ENCODE results near the gene DGCR2.
"Not testable (repeated sequence)": the region's sequence is repeated elsewhere in the genome, so short reads cannot be mapped to it uniquely, and the experiment has no call there.

Gene DGCR2, protein sequence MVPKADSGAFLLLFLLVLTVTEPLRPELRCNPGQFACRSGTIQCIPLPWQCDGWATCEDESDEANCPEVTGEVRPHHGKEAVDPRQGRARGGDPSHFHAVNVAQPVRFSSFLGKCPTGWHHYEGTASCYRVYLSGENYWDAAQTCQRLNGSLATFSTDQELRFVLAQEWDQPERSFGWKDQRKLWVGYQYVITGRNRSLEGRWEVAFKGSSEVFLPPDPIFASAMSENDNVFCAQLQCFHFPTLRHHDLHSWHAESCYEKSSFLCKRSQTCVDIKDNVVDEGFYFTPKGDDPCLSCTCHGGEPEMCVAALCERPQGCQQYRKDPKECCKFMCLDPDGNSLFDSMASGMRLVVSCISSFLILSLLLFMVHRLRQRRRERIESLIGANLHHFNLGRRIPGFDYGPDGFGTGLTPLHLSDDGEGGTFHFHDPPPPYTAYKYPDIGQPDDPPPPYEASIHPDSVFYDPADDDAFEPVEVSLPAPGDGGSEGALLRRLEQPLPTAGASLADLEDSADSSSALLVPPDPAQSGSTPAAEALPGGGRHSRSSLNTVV

DNA sequence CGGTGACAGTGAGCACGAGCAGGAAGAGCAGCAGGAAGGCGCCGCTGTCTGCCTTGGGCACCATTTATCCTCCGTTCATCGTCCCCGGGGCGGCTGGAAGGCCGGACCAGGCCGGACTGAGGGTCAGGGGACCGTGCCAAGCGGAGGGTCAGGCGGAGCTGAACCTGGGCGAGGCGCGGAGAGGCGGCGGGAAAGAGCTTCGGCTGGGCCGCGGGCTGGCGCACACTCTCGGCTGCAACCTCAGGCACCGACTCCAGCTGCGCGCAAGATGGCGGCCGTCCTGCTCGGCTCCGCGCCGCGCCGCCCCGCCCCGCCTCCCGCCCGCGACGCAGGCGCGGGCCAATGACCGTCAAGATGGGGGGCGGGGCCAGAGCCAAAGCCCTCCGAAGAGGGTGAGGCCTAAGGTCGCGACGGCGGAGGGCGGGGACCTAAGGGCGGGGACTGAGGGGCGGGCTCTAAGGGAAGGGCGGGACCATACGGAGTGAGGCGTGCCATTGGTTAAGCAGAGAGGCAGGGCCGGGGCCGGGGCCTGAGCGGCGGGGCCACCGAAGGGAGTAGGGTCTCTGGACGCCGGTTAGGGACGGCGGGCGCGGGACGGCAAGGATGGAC, at the start of gene DGCR2:
Gene DGCR2, minus strand, starts transcription at position 270 of the 609 bp plus-strand sequence. Its CDS starts 206 bp downstream, at position 64.
- DNase-seq (ENCODE audit: low read depth, low spot score), result peak; percentile 78

- no peak for DNase-seq (ENCODE audit: low read depth, low spot score)
Measured at GRCh38 chr22:19169947-19170318, 47.7 kb upstream of the DGCR2 start.

DNA sequence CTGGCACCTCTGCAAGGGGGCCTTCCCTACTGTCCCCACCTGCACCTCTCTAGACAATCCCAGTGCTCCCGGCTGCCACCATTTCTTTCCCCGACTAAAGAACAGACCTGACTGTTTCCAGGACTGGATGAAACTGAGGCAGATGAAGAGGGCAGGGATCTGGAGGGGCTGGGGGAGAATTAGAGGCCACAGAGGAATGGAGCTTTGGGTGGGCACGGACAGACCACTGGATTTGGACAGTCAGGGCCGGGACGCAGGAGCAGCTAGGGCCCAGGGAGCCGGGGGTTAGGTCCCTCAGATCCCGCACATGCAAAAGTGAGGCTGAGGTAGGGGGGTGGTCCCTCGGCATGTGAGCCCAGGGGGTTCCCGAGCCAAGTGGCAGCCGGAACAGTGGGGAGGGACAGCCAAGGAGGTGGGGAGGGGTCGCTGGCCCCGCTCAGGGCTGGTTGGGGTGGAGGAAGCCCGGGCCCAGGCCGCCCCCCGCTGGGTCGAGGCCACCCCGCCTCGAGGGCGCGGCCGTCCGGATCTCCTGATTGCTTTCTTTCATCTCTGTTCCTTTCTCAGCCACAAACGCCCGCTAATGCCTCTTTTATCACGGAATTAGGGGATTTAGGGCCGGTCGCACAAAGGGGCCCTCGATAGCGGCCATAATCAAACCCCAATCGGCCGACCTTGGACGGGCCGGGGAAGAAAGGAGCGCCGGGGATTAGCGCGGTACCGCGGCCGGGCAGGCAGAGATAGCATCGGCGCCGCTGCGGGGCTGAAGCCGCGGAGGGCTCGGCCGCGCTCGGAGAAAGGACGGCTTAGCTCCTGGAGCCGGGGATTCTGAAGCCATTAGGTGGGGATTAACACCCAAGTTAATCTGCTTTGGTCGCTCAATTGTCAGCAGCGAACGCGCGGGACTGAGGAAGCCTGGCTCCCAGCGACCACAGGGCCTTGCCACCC, 47.1 kb upstream of the DGCR2 start:
- no peak for DNase-seq (ENCODE audit: low read depth, low spot score)

DNA sequence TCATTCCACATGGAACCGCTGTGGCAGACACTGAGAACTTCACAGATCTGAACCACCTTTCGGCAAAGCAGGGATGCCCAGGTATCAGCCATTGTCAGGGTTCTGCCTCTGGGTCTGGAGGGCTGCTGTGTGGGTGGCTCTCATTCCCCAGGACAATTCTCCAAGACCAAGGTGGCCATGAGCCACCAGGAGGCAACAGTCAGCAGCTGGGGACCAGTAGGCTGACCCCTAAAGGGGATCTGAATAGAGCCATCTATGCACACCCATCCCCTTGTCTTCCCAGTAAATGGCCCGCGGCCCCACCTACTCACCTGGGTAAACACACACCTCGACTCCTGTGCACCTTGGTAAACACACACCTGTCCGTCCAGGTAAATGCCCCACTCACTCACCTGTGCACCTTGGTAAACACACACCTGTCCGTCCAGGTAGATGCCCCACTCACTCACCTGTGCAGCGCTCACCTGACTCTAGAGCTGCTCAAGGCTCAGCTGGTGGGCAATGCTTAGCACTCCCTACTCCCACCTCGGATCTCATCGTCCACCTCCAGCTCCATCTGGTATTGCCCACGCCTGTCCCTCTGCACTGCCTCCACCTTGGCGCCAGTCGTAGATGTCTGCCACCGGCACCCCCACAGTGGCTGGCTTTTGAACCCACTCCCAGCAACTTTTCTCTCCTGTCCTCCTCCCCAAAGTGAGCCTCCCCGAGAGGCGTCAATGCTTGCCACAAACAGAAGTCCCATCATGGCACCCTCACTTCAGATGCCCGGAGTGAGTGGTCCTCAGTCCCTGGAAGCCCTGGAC, 46.1 kb upstream of the DGCR2 start:
- no peak for DNase-seq (ENCODE audit: low read depth, low spot score)

DNA sequence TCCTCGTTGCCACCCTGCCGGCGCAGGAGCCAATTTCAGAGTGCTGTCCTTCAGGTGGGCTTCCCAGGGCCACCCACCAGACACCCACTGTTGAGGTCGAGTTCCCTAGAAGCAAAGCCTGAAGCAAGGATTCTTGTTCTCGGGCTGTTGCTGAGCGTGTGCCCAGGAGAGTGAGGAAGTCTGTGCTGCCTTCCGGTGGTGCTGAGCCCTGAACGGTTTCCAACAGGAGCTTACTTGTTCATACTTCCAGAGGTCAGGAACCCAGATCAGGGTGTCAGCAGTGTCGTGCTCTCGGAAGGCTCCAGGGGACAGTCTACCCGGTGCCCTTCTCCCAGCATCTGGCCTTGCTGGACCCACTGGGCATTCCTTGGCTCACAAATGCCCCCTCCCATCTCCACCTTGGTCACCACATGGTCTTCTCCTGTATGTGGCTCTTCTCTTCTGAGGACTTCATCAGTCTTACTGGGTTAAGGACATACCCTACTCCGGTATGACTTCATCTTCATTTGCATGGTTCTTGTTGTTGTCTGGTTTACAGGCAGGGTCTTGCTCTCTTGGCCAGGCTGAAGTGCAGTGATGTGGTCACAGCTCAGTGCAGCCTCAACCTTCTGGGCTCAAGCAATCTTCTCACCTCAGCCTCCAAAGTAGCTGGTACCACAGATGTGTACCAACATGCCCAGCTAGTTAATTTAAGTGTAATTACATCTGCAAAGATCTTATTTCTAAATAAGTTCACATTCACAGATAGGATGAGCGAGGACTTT, 45.1 kb upstream of the DGCR2 start:
- no peak for DNase-seq (ENCODE audit: low read depth, low spot score)

DNA sequence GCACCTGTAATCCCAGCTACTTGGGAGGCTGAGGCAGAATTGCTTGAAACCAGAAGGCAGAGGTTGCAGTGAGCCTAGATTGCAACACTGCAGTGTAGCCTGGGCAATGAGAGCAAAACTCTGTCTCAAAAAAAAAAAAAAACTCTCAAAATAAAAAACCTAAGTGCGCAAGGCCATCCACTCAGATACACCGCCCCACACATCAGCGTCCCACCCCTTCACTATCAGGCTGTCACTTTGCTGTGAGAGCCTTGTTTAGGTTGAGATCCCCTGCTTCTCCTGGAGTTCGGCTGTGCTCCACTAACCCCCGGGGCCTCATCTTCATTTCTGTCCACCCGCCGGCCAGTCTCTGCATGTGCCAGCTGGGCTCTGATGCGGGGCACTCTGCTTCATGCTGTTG, 44.2 kb upstream of the DGCR2 start:
- DNase-seq (ENCODE audit: low read depth, low spot score), result no peak

GRCh38 chr22:19164425-19164824, 42.2 kb upstream of the DGCR2 start:
- DNase-seq (ENCODE audit: low read depth, low spot score), result no peak

DNA sequence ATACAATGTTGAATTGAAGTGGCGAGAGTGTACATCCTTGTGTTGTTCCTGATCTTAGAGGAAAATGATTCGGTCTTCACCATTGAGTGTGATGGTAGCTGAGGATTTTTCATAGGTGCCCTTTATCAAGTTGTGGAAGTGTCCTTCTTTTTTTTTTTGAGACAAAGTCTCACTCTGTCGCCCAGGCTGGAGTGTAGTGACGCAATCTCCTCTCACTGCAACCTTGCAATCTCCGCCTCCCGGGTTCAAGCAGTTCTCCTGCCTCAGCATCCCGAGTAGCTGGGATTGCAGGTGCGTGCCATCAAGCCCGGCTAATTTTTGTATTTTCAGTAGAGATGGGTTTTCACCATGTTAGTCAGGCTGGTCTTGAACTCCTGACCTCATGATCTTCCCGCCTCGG, 36.4 kb upstream of the DGCR2 start:
- DNase-seq (ENCODE audit: low read depth, low spot score), result not testable (repeated sequence)

DNA sequence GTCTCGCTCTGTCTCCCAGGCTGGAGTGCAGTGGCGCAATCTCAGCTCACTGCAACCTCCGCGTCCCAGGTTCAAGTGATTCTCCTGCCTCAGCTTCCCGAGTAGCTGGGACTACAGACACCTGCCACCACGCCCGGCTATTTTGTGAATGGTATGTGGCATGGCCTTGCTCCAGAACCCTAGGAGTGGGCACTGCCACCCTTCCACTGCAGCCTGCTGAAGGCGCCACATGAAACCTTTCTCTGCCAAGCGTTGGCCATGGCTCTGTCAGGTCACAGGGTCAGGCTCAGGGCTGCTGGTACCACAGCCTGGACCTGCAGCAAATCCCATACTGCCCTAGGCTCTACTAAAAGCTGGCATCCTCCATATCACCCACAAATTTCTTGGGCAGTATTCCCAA, 33.9 kb upstream of the DGCR2 start:
- DNase-seq (ENCODE audit: low read depth, low spot score), result not testable (repeated sequence)

- DNase-seq (ENCODE audit: low read depth, low spot score), result no peak
Measured at GRCh38 chr22:19152942-19153883, 31.0 kb upstream of the DGCR2 start.

- no peak for DNase-seq (ENCODE audit: low read depth, low spot score)
Measured at GRCh38 chr22:19151329-19152191, 29.3 kb upstream of the DGCR2 start.

- no peak for DNase-seq (ENCODE audit: low read depth, low spot score)
Measured at GRCh38 chr22:19150482-19151328, 28.5 kb upstream of the DGCR2 start.

GRCh38 chr22:19149991-19150390, 27.8 kb upstream of the DGCR2 start, which contains the start of gene GSC2:
Gene GSC2 (minus strand): TSS chr22:19150292. CDS start chr22:19150283, 9 bp downstream.
- DNase-seq (ENCODE audit: low read depth, low spot score), result no peak

DNA sequence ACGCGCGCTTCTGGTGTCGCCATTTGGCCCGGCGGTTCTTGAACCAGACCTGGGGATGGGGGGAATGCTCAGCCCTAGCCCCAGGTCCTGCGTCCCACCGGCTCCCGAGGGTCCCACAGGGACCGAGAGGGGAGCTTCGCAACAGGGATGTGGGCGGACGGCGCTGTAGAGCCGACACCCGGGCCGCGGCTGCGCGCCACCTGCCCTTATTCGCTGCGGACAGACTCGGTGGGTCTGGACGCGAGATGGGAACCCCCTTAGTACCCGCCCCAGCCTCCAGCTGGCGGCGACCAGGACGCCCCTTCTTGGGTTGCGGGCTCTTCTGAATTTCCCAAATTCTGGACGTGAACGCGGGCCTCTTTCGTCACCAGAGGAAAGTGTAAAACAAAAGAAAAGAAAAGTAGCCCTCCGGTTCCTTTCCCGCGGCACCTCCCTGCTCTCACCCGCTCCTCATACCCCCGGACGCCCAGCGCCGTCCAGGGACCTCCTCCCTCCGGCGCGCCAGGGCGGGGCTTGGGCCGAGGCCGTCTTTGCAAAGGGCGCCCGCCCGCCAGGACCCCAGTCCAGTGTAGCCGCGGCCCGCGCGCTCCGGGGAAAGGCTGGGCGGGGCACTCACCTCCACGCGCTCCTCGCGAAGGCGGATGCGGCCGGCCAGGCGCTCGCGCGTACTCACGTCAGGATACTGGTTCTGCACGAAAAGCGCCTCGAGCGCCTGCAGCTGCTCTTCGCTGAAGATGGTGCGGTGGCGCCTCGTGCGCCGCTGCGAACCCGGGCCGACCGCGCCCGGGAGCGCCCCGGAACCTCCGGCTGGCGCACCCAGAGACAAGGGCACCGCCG, 27.1 kb upstream of the DGCR2 start:
- no peak for DNase-seq (ENCODE audit: low read depth, low spot score)

GRCh38 chr22:19148417-19149046, 26.3 kb upstream of the DGCR2 start:
- no peak for DNase-seq (ENCODE audit: low read depth, low spot score)

Data from brain pericyte (primary cell).